Activated CD4-positive, alpha-beta T cell treated with anti-CD3 and anti-CD28 coated beads, Interleukin-10, Interleukin-2, amounts not matched to agents 100 ng/mL and 50 ng/mL, durations not matched to agents 16 hours and 8 hours (primary cell): Measurements from ENCODE around the gene GAS5.
"Not testable (repeated sequence)": the region's sequence is repeated elsewhere in the genome, so short reads cannot be mapped to it uniquely, and the experiment has no call there.

ENCODE experiments used
- DNase-seq: peaks from one replicate; pipeline ENCODE4 v3.0.0-alpha.2; 2020

The GAS5 gene

DNA sequence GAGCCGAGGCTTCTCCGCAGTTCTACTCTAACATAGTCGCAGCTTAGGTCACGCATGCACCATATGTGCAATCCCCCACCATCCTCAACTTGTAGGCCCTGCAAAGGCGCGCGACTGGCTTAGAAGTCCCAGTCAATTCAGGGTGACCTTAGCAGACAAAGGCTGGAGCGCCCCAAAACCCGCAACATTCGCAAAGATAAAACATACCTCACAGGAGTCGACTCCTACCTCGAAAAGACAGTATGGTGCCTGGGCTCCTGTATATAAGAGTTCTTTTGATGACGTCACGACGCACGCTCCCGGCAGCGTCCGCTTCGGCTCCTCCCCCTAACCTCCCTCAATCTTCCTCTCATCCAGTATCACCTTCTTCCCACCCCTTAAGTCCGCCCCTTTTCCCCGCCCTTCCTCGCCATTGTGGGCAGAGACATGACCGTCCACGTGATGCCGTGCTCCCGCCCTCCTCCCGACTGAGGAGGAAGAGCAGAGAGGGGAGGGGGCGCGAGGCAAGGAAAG lies at the start of gene GAS5:
GAS5 (minus strand) TSS at position 237 of the 513 bp plus-strand sequence.
- peak; percentile 100 for DNase-seq

DNA sequence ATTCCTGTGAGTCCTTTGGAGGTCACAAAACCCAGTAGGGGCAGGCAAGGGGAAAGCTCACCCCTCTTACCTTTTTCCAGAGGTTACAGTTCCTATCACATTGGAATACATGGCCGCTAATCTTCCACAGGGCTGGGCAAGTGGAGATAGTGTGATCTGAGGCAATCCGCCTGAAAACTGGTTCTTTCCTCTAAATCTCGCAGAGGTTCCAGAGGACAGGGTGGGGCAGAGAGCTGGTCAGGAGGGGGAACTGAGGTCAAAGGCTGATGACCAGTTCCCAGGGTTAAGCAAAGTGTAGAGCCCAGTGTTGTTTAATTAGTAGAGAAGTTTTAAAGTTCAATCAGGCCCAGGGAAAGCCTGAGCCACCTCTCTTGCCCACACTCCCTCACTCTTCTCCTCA lies 49.4 kb upstream of the GAS5 start, which contains the start of gene SERPINC1:
SERPINC1 (minus strand) TSS at position 179 of the 400 bp plus-strand sequence; CDS start at position 111, 68 bp downstream.
- no peak for DNase-seq

DNA sequence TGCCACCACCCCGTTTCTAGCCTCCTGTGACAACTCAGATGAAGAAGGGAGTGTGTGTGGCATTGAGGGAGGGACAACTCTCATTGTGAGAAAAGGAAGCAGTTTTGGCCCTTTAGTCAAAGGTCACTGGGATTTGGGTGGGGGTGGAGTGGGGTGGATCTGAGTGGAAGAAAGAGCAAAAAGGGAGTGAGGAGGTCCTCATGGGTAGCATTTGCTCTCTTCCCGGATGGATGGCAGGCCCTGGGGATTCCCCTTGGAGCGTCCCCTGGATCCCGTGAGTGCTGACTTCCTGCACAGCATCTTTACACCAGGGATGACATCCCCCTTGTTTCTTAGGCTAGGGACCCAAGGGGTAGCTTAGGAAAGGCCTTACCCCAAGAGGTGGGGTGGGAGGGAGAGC lies 48.9 kb upstream of the GAS5 start:
- no peak for DNase-seq

DNA sequence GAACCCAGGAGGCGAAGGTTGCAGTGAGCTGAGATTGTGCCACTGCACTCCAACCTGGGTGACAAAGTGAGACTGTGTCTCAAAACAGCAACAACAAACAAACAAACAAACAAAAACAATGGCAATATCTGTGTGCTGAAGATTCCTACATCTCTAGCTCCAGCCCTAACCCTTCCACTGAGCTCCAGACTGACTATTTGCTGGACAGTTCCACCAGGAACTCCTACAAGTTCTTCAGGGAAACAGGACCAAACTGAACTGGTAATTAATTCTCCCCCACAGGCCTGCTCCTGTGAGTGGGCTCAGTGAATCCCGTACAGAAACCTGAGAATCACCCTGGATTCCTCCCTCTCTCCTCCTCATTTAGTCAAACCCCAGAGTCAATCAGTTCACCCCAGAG lies 47.8 kb upstream of the GAS5 start:
- DNase-seq, result no peak

DNA sequence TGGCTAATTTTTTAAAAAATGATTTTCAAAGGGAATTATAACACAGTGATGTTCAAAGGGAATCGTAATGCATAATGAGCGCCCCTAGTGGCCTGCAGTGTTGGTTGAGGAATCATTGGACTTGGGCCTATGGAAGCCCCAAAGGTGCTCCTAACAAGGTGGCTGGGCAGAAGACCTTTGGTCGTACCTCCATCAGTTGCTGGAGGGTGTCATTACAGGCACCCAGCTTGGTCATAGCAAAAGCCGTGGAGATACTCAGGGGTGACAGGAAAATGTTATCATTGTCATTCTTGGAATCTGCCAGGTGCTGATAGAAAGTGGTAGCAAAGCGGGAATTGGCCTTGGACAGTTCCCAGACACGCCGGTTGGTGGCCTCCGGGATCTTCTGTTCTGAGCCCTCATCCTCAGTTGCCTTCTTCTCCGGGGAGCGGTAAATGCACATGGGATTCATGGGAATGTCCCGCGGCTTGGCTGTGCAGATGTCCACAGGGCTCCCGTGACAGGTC lies 46.6 kb upstream of the GAS5 start:
- peak; percentile 36 for DNase-seq

DNA sequence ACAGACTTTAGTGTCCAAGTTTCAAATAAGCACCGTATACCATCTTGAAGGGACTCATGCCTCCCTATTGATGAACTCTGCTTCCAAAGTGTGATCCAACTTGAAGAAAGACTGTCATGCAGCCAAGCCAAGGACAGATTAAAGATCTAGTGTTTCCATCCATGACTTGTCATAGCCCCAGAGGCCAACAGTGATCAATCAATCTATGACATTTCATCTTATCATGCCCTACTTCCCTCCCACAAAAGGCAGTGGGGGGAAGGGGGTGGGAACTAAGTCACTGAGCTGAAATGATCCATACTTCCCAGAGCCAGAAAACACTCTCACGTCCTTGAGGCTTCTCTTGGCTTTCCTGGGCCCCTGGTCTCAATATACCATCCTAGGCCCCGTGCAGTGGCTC lies 45.3 kb upstream of the GAS5 start:
- DNase-seq, result no peak

DNA sequence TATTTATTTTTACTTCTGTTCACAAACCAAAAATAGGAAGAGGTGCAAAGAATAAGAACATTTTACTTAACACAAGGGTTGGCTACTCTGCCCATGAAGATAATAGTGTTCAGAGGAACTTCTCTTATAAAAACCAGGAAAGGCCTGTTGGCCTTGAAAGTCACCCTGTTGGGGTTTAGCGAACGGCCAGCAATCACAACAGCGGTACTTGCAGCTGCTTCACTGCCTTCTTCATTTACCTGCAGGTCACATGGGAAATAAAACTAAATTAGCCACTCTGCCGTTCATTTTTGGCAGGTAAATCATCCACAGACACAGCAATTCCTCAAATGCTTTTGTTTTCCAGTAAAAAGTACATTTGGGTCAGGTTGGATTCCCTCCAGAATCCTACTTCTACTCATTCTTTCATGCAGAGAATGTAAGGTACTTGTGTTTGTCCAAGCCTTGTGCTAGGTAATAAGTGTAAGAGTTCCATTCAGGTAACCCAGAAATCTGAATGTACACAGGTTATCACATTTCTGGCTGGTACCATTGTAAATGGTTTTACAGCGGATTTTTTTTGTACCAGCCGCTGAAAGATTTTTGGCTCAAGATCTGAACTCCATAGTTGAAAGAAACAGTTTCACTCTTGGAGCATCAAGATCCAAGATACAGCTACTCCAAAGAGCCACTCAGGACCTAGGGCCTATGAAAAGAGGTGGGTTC lies 36.2 kb upstream of the GAS5 start:
- no peak for DNase-seq

DNA sequence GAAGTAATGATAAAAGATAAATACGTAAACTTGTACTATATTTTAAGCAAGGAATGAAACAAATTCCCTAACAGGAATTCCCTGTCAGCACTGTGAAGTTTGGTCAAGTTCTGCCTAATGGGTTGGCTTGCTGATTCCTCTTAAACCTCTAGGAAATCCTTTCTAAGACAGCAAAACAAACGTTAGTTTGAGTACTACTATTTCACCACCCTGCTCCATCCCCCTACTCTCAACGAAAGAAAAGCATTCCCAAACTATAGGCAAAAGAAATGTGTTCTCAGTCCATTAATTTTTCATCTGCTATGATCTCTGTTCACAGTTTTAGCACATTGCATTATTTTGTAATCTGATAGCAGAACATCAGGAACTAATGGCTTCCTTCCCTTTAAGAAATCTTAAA lies 33.2 kb upstream of the GAS5 start:
- DNase-seq, result no peak

DNA sequence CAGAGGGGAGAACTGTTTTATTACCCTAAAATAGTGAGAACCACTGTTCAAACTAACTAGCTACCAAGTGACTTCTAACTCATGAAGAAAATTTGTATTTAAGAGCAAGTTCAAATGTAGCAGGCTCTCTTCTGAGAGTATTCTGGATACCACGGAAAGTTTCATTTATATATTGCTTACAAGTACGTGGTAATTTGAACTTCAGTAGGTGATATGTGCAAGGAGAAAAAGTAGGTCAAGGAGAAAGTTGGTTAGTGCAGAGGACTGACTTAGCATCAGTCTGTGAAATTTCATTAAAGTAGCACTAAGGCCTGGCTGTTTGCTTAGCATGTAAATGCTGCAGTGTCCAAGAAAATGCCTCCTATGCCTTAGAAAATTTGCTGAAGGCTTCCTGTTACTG lies 32.6 kb upstream of the GAS5 start:
- DNase-seq, result no peak

DNA sequence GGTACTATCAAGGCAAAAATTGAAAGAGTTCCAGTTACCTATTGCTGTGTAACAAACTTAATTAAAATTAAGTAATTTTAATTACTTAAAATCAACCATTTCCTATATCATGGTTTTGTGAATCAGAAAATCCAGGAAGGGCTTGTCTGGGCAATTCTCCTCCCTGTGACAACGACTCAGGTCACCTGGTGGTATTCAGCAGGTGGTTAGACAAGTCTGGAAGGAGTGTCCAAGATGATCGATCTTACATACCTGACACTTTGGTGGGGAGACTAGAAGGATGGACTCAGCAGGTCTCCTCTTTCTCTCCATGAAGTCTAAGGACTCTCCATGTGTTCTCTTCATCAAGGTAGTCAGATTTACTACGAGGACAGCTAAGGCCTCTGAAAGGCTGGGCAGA lies 26.4 kb upstream of the GAS5 start:
- no peak for DNase-seq

DNA sequence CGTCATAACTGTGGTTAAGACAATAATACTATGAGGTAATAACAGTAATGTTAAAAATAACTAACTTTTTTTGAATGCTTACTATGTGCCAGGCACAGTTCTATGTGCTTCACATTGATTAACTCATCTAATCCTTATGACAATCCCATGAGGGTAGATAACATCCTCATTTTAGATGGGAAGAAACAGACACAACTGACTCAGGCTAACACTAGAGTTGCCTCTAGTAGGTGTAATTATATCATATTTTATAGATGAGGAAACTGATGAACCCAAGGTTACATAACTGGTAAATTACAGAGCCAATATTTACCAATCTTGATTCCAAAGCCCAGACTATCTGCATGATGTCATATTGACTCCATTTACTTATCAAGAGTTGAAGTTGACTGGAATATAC lies 25.8 kb upstream of the GAS5 start:
- no peak for DNase-seq

DNA sequence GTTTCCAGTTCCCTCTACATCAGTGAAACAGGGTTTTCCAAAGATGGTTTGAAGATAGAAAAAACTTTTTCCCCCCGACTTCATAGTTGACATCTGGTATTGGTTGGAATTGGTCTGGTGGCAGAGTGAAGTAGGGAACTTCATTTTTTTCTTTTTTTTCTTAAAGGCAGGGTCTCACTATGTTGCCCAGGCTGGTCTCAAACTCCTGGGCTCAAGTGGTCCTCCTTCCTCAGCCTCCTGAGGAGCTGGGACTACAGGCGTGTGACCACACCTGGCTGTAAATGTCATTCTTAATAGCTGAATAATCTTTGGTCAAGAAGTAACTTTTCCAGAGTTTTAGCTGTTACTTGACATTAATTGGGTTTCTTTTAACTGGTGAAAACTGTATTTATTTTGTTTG lies 22.1 kb upstream of the GAS5 start:
- DNase-seq, result no peak

DNA sequence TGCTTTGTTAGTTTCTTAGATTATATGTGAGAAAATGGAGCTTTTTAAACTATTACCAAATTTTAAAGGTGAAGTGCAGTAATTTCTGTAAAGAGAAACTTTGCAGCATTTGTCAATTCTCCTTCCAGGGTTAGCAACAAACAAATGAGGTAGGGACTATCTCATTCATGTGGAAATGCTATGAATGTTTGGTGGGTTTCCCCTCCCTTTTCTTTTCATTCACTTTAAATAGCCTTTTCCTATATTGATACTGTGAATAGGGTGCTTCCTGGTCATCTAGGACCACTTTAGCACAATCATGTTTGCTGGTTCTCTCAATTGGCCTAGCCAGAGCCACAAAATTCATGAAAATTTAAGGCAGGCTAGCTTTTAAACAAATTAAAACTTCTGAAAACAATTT lies 21.0 kb upstream of the GAS5 start:
- no peak for DNase-seq

DNA sequence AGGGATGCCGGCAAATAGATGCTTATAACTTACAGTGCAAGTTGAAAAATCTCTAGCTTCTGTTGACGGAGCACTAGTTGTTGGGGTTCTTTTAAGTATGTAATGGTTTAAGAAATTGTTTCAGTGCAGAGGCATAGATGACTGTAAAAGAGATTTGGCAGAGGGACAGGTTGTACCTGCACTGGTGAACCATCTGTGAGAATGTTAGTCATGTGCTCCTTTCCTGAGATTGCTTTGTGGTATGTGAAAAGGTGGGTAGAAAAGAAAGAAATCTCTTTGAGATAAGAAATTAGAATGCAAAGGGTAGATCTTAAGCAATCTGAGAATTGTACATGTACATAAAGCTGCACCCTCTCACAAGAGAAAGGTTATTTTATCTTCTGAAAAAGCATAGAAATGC lies 19.8 kb upstream of the GAS5 start:
- DNase-seq, result no peak

DNA sequence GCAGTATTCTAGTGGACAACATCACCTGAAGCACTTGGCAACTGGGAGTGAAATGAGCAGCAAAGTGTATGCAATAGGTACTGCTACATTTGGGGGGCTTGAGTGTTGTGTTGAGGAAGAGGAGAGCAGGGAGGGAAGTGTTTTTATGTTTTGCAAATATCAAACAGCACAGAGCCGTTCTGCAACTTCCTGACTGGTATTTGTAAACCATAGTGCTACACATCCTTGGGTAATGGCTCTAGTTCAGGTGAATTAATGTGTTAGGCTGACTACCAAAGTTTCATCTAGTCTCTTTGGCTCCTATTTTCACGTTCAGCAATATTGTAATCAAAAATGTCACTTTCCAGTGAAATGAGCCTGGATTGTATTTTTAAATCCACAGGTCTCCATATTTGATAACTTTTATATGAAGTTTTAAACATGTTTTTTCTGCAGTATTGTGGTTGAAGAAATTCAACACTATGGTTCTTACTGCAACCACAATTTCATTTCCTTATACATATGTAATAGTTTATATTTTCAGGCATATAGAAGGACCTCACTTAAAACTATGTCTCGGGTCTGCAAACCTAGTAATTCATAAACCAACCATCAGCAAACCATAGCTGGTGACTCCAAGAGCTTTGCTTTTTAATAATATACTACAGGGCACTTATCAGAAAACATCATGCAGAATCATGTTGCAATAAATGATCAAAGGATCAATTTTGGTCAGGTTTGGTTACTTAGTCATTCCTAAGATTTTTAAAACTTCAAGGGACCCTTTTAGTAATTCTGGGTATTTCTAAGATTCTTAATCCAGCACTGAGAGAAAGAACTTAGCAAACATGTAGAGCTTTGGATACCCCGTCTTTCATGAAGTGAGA lies 19.2 kb upstream of the GAS5 start:
- DNase-seq, result no peak

DNA sequence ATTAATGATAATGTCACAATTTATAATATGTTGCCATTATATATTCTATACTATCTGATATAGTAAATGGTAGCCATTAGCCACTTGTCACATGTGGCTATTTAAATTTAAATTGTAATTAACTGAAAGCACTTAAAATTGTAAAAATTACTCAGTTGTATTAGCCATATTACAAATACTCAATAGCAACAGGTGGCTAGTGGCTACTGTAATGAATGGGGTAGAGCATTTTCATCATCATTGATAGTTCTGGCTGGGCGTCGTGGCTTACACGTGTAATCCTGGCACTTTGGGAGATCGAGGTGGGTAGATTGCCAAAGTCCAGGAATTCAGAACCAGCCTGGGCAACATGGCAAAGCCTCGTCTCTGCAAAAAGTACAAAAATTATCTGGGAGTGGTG lies 16.9 kb upstream of the GAS5 start:
- DNase-seq, result no peak

DNA sequence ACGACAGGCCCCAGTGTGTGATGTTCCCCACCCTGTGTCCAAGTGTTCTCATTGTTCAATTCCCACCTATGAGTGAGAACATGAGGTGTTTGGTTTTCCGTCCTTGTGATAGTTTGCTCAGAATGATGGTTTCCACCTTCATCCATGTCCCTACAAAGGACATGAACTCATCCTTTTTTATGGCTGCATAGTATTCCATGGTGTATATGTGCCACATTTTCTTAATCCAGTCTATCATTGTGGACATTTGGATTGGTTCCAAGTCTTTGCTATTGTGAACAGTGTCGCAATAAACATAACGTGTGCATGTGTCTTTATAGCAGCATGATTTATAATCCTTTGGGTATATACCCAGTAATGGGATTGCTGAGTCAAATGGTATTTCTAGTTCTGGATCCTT lies 13.3 kb upstream of the GAS5 start:
- DNase-seq, result not testable (repeated sequence)

DNA sequence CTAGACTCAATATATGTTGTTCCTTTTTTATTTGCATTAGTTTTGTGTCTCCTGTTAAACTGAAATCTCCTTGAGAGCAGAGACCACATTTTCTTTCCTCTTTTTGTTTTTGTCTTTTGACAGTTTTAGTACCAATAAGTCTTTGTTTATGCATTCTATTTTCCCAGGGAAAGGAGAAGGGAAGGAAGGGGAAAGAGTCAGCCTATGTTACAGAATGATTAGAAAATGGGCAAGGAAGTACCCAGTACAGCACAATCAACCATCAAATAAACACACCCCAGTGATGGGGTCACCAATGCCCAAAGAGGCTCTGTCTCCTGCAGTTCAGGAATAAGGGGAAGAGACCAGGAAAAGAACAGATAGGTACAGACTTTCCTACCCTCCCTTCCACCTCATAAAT lies 10.5 kb upstream of the GAS5 start:
- no peak for DNase-seq

DNA sequence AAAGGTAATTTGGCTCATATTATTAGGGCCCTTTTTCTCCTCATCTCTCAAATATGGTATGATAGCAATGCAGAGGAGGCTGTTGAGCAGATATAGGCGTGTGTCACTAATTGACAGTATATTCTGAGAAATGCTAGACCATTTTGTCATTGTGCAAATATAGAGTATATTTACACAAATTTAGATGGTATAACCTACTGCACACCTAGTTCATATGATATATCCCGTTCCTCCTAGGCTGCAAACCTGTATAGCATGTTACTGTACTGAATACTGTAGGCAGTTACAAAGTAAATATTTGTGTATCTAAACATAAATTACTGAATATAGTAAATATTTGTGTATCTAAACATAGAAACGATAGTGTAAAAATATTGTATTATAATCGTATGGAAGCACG lies 8.9 kb upstream of the GAS5 start:
- no peak for DNase-seq

DNA sequence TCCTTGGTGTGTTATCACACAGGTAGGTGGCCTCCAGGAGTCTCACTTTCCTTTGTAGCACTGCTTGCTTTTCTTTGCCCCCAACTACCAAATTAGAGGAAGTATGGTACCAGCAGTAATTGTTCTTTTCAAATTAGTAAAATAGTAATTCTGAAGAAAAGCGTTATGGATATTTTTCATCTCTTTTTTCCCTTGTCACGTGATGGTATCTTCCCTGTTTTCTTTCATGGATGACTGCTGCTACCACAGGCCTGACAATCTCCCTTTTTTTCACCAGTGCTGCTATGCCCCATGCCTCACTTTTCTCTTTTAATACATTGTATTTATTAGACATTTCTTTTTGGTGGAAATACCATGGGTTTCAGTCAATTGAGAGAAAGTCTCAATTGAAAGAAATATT lies 3.7 kb upstream of the GAS5 start:
- DNase-seq, result no peak

DNA sequence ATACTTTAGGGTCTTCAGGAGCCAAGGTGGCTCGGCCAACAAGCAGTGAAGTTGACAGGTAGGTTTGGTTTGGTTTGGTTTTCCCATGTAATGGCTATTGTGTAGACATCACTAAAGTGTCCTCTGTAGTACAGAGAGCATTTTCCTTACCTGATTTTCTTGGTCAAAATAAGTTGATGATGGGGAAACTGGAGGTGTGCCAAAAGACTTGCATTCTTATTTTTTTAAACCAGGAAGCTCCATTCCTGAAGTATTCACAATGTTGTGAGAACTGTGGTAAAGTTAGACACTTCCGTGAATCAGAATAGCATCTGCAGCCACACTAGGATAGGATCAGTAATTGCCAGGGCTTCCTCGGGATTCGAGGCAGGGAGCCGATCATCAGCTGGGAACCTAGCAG lies 3.3 kb upstream of the GAS5 start:
- no peak for DNase-seq

DNA sequence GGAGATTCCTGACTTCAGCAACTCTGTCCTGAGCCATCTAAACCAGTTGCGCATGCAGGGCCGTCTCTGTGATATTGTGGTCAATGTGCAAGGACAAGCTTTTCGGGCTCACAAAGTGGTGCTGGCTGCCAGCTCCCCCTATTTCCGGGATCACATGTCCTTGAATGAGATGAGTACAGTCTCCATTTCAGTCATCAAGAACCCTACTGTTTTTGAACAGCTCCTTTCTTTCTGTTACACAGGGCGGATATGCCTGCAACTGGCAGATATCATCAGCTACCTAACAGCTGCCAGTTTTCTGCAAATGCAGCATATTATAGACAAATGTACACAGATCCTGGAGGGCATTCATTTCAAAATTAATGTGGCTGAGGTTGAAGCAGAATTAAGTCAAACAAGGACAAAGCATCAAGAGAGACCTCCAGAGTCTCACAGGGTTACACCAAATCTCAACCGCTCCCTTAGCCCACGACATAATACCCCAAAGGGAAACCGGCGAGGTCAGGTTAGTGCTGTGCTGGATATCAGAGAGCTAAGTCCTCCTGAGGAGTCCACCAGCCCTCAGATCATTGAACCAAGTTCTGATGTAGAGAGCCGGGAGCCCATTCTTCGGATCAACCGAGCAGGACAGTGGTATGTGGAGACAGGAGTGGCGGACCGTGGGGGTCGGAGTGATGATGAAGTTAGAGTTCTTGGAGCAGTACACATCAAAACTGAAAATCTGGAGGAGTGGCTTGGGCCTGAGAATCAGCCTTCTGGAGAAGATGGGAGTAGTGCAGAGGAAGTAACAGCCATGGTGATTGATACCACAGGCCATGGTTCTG lies 2.7 kb upstream of the GAS5 start:
- DNase-seq, result peak; percentile 91

DNA sequence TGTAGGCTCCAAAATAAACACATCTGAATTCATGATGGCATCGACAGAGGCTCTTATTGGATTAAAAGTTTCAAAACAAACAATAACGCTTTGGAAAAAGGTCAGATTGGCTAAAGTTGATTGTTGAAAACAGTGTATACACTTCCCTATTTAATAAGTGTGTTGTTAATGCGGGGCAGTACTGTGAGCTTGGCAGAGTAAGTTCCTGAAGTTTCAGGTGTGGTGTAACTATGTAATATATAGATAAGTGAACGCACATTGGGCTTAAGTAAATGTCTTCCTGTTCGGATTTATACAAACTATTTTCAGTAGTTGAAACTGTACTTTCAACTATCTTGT lies 1.2 kb upstream of the GAS5 start:
- no peak for DNase-seq
